Cardiac atrium fibroblast (primary cell): Measurements from ENCODE around the gene FBRS. TPM values are rescaled to one million over a fixed set of nuclear protein-coding genes. Genes with fewer than 3 reads are reported as not detected.

Source experiments
- total RNA-seq: library from RNA; depleted of rRNA; stranded (reverse); fragments of >200 nt; gene quantifications from 2 replicates; pipeline ENCODE4 v1.2.3, GENCODE V29; 2015

The FBRS gene
- 17.8 and 19.7 TPM in 2 replicates for total RNA-seq

DNA sequence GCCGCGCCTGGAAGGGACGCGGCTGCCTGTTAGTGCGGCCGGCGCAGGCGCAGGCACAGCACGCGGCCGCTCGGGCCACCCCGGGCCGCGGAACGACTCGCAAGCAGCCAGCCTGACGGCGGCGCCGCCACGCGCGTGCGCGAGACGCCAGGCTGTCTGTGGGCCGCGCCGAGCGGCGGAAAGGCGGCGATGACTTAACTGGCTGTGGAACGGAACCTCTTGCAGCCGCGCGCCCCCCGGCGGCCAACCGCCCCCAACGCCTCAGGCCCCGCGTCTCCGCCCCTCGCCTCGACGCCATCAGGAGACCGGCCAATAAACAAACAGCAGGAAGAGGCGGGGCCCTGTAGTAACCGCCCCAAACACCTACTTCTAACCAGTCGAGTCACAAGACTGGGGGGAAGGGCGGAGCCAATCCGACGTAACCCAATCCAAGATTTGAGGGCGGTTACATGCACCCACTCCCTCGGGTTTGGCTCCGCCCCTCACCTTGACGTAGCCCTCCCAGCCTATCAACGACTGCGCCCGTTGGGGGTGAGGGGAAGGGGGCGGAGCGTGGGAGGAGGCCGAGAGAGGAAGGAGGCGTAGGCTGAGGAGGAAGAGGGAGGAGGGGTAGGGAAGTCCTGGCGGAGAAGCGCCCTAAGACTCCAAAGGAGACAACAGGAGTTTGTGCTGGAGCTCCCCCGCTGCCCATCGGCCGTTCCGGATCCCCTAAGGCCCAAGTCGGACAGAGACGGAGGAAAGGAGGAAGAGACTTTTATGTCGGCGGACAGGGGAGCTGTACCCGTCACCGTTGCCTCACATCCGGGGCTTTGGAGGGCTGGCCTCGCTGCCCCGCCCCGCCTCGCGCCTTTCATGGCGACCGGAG lies at the start of gene FBRS:
Gene FBRS, plus strand, starts transcription at position 566 of the 865 bp plus-strand sequence. CDS start 1,088 bp downstream, outside the sequence.

DNA sequence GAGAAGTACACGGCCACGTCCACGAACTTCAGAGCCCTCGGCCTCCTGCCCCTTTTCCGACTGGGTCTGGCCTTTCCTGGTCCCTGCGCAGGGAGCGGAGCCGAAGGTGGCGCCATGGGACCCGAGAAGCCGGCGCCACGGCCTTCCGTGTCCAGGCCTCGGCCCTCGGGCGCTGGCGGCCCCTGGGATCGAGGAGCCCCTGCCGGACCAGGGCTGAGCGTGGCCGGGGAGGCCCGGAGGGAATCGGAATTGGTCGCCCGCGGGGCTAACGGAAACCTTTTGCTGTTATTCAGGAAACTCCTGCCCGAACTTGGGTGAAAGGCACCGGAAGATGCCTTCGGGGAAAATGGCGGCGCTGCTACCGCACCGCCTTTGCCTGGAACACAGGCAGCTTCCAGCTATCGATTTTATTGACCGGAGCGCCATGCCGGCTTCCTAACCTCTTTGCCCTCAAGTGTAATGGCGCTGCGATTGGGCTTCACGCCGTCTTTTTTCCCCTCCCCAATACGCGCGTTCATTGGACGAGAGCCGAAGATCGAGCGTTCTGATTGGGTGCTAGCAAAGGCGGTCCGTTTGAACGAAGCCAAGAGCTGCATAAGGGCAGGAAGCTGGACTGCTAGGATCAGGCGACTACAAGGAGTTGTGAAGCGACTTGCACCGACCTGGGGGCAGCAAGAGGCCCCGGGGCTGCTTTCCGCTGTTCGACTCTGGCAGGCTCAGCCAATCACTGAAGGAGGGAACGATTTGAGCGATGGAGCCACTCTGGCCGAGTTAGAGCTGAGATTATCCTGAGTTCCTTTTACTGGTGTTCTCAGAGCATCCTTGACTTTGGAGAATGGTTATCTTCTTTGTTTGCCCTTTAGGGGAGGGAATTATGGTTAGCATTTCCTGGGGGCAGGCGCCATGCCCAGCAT lies 48.0 kb upstream of the FBRS start, which contains the start of gene ZNF689:
Gene ZNF689, minus strand, starts transcription at position 464 of the 914 bp plus-strand sequence. Its CDS starts 348 bp downstream, at position 116.

DNA sequence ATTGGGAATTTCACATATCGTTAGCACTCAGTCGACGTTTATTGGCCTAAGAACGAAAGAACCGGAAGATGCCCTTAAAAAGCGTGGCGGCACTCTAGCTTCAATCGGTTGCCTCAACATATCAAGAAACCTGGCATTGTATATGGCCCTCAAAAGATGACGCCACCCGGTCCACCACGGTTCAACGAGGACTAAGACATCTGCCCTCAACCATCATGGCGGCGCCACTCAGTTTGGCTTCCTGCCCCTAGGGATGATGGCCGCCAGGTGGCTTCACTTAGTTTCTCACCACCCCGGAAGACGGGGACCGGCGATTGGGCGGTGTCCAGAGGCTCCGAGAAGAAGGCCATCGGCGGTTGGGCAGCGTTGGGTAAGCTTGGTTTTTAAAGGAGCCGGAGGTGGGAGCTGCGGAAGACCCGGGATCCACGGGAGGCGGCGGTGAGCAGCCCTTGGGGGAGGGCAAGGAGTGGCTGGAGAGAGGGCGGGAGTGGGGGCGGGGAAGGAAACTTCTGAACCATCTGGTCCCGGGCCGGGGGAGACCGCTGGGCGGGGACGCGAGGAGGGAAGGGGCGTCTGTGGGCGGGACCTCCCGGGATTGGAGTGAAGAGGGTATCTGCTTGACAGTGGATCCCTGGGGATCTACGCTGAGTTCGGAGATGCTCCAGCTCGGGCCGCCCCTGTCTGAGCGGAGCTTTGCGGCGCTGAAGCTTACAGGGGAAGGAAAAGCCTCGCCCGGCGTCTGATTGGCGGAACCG lies 7.7 kb upstream of the FBRS start, which contains the start of gene PRR14:
Gene PRR14, plus strand, starts transcription at position 592 of the 755 bp plus-strand sequence. CDS start 686 bp downstream, outside the sequence.

DNA sequence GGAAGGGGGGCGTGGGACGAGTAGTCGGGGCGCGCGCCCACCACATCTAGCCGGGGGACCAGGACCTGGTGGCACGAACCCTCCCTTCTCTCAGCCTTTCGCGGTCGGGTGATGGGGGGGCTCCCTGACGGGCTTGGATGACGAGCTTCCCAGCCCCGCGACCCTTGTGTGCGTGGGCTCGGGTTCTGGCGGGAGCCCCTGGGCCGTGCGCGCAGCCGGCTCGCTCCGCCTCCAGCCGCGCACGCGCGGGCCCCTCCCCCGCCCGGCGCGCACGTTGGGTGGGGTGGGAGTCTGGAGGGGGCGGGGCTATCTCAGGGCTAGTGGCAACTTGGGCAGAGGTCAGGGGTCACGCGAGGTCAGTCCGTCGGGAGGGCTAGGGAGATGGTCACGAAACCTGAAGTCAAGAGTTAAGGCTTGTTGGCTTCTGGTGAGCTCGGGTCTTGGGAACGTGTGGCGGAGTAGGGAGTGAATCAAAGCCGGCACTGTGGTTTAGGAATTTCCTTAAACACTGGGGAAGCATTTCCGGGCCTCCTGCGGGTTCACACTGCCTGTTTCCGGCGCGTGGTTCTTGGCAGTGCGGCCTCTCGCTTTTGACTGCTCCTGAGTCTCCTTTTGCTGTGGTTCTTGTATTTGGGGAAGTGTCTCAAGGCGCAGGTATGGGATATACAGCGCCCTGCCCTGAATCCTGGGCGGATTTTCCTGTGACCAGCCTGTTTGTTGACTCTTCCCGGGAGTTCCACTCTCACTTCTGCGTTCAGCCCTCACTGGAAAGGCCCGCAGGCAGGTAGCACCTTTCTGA lies 40.8 kb downstream of the FBRS start, which contains the start of gene SRCAP:
Gene SRCAP, plus strand, starts transcription at position 356 of the 799 bp plus-strand sequence. CDS start 1,654 bp downstream, outside the sequence.

Other genes with a start within 250 kb of the FBRS start
- gene DCTPP1, start 228.4 kb upstream of the FBRS start, total RNA-seq: 14.6 and 19.8 TPM in 2 replicates
- 16.4 and 24.5 TPM in 2 replicates for gene SEPHS2, start 212.6 kb upstream of the FBRS start, total RNA-seq
- not detected in 2 replicates for gene ITGAL, start 185.7 kb upstream of the FBRS start, total RNA-seq
- 23.6 and 24.8 TPM in 2 replicates for gene ZNF768, start 131.9 kb upstream of the FBRS start, total RNA-seq
- 6.9 and 11.3 TPM in 2 replicates for gene ZNF747, start 123.6 kb upstream of the FBRS start, total RNA-seq
- 7.3 and 9.0 TPM in 2 replicates for gene ZNF764, start 100.1 kb upstream of the FBRS start, total RNA-seq
- gene ZNF688, start 86.7 kb upstream of the FBRS start, total RNA-seq: 6.6 and 11.7 TPM in 2 replicates
- gene ZNF785, start 72.7 kb upstream of the FBRS start, total RNA-seq: 4.9 and 8.1 TPM in 2 replicates
- gene ZNF689, start 48.0 kb upstream of the FBRS start, total RNA-seq: 3.6 and 7.5 TPM in 2 replicates
- gene PRR14, start 7.5 kb upstream of the FBRS start, total RNA-seq: 5.0 and 12.6 TPM in 2 replicates
- 10.8 and 13.1 TPM in 2 replicates for gene SRCAP, start 40.7 kb downstream of the FBRS start, total RNA-seq
- 14.4 and 18.3 TPM in 2 replicates for gene PHKG2, start 90.0 kb downstream of the FBRS start, total RNA-seq
- 2.1 TPM in 1 of 2 replicates, not detected in the other for gene CFAP119, start 103.6 kb downstream of the FBRS start, total RNA-seq
- 56.7 and 58.8 TPM in 2 replicates for gene RNF40, start 103.9 kb downstream of the FBRS start, total RNA-seq
- gene ZNF629, start 128.8 kb downstream of the FBRS start, total RNA-seq: 12.1 and 12.8 TPM in 2 replicates
- 39.0 and 40.1 TPM in 2 replicates for gene BCL7C, start 235.6 kb downstream of the FBRS start, total RNA-seq
- gene CTF1, start 238.2 kb downstream of the FBRS start, total RNA-seq: 0.54 and 0.81 TPM in 2 replicates